ENCODE results near the gene EGFR.

EGFR gene

GRCh38 chr7:55150709-55151451 is 132.1 kb downstream of the EGFR start:
- TF ChIP-seq, protein P1, sequence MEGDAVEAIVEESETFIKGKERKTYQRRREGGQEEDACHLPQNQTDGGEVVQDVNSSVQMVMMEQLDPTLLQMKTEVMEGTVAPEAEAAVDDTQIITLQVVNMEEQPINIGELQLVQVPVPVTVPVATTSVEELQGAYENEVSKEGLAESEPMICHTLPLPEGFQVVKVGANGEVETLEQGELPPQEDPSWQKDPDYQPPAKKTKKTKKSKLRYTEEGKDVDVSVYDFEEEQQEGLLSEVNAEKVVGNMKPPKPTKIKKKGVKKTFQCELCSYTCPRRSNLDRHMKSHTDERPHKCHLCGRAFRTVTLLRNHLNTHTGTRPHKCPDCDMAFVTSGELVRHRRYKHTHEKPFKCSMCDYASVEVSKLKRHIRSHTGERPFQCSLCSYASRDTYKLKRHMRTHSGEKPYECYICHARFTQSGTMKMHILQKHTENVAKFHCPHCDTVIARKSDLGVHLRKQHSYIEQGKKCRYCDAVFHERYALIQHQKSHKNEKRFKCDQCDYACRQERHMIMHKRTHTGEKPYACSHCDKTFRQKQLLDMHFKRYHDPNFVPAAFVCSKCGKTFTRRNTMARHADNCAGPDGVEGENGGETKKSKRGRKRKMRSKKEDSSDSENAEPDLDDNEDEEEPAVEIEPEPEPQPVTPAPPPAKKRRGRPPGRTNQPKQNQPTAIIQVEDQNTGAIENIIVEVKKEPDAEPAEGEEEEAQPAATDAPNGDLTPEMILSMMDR (conservative IDR thresholded peaks at IDR 0.05): no peak
- TF ChIP-seq ZFX (IDR thresholded peaks at IDR 0.05): no peak
- no peak overlapping the region for H3K27ac ChIP-seq

- TF ChIP-seq ZFX (IDR thresholded peaks at IDR 0.05): no peak
- TF ChIP-seq, protein P1 (conservative IDR thresholded peaks at IDR 0.05): no peak
- no peak overlapping the region for H3K27ac ChIP-seq
Measured at GRCh38 chr7:55152516-55152915, 133.7 kb downstream of the EGFR start.

GRCh38 chr7:55154096-55154495 is 135.3 kb downstream of the EGFR start:
- TF ChIP-seq, protein P1 (conservative IDR thresholded peaks at IDR 0.05): no peak
- no peak for TF ChIP-seq ZFX (IDR thresholded peaks at IDR 0.05)
- H3K27ac ChIP-seq: no peak overlapping the region

GRCh38 chr7:55155351-55156117 is 136.7 kb downstream of the EGFR start:
- H3K27ac ChIP-seq: no peak overlapping the region
- TF ChIP-seq ZFX (IDR thresholded peaks at IDR 0.05): no peak
- TF ChIP-seq, protein P1 (conservative IDR thresholded peaks at IDR 0.05): no peak

DNA sequence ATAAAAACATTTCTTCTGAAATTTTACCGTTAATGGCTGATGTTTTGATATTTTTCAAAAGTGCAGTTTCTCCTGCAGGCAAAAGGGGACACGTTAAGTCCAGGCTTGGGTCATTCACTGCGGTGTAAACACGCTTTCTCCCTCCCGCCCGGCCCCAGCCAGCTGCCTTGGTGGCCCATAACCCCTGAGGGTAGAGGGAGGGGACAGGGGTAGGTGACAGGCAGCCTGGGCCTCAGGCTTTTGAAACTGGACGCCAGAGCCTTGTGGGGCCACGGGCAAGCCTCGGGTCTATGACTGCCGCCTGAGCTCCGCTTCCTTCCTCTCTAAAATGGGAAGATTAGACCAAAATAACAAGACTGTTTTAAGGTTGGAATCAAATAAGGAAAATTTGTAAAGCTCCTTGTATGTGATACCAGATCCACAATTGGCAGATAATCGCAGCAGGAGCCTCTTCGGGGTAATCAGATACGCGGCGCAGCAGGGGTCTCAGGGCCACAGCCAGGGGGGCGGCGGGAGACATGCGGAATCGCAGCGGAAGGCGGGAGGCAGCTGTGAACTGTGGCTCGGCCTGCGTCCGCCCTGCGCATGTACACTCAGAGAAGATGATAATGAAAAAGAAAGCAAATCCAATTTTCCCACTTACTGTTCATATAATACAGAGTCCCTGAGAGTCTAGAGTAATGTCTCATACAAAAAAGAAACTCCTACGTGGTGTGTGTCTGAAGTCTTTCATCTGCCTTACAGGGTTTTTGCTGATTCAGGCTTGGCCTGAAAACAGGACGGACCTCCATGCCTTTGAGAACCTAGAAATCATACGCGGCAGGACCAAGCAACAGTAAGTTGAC is 138.3 kb downstream of the EGFR start:
- no peak overlapping the region for H3K27ac ChIP-seq
- TF ChIP-seq, protein P1 (conservative IDR thresholded peaks at IDR 0.05): no peak
- no peak for TF ChIP-seq ZFX (IDR thresholded peaks at IDR 0.05)

DNA sequence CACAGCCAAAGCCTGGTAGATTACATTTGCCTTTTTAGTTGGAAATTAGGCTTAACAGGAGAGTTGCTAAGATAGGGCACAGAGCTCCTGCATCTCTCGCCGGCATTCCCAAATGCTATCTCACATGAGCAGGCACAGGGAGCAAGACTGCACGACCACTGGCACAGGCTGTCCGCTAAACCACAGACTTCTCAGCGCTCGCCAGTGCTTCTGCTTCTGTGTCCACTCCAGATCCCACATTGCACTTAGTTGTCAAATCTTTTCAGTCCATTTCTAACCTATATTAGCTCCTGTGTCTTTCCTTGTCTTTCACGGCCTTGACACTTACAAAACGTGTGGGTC is 138.9 kb downstream of the EGFR start:
- no peak for TF ChIP-seq ZFX (IDR thresholded peaks at IDR 0.05)
- TF ChIP-seq, protein P1 (conservative IDR thresholded peaks at IDR 0.05): no peak
- no peak overlapping the region for H3K27ac ChIP-seq

Measured in C4-2B (cell line).